GM12864 (cell line): Measurements from ENCODE around the gene FLOT1.
"Not testable (repeated sequence)": the region's sequence is repeated elsewhere in the genome, so short reads cannot be mapped to it uniquely, and the experiment has no call there.

Source experiments
- DNase-seq: peaks from one replicate; pipeline ENCODE4 v3.0.0-alpha.2; 2011; ENCODE audit warnings: low read depth
- H3K4me3 ChIP-seq: 2 replicates; pipeline ENCODE4 v1.5.1; 2011; ENCODE audit warnings: mild to moderate bottlenecking, low read depth, low read length, control low read depth
- TF ChIP-seq, protein P1 (sequence below): IDR thresholded peaks from 2 replicates; pipeline ENCODE4 v1.5.1; 2011; ENCODE audit warnings: low read depth, mild to moderate bottlenecking, moderate library complexity, low read length, control low read depth, inconsistent platforms; ENCODE audit errors: missing control alignments

The FLOT1 gene

DNA sequence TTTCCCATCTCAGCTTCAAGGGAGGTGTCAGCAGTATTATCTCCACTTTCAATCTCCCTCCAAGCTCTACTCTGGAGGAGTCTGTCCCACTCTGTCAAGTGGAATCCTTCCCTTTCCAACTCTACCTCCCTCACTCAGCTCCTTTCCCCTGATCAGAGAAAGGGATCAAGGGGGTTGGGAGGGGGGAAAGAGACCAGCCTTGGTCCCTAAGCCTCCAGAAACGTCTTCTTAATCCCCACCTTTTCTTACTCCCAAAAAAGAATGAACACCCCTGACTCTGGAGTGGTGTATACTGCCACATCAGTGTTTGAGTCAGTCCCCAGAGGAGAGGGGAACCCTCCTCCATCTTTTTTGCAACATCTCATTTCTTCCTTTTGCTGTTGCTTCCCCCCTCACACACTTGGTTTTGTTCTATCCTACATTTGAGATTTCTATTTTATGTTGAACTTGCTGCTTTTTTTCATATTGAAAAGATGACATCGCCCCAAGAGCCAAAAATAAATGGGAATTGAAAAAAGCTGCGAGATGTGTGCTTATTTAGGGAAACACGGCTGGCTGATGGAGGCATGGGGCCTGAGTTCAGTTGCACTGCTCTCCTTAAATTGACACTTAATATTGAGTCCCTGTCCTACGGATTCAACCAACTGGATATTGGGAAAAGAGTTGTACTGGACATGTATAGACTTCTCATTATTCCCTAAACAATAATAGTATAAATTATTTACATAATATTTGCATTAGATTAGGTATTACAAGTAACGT lies 17.4 kb downstream of the FLOT1 start:
- H3K4me3 ChIP-seq: no peak overlapping the region
- DNase-seq: no peak
- TF ChIP-seq, protein P1, sequence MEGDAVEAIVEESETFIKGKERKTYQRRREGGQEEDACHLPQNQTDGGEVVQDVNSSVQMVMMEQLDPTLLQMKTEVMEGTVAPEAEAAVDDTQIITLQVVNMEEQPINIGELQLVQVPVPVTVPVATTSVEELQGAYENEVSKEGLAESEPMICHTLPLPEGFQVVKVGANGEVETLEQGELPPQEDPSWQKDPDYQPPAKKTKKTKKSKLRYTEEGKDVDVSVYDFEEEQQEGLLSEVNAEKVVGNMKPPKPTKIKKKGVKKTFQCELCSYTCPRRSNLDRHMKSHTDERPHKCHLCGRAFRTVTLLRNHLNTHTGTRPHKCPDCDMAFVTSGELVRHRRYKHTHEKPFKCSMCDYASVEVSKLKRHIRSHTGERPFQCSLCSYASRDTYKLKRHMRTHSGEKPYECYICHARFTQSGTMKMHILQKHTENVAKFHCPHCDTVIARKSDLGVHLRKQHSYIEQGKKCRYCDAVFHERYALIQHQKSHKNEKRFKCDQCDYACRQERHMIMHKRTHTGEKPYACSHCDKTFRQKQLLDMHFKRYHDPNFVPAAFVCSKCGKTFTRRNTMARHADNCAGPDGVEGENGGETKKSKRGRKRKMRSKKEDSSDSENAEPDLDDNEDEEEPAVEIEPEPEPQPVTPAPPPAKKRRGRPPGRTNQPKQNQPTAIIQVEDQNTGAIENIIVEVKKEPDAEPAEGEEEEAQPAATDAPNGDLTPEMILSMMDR: no peak

DNA sequence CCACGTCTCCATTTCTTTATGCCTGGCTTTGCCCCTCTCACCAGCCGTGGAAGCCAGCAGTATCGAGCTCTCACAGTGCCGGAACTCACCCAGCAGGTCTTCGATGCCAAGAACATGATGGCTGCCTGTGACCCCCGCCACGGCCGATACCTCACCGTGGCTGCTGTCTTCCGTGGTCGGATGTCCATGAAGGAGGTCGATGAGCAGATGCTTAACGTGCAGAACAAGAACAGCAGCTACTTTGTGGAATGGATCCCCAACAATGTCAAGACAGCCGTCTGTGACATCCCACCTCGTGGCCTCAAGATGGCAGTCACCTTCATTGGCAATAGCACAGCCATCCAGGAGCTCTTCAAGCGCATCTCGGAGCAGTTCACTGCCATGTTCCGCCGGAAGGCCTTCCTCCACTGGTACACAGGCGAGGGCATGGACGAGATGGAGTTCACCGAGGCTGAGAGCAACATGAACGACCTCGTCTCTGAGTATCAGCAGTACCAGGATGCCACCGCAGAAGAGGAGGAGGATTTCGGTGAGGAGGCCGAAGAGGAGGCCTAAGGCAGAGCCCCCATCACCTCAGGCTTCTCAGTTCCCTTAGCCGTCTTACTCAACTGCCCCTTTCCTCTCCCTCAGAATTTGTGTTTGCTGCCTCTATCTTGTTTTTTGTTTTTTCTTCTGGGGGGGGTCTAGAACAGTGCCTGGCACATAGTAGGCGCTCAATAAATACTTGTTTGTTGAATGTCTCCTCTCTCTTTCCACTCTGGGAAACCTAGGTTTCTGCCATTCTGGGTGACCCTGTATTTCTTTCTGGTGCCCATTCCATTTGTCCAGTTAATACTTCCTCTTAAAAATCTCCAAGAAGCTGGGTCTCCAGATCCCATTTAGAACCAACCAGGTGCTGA lies 18.4 kb downstream of the FLOT1 start:
- peak overlapping the region; percentile 9; the same call in 1 of the 2 replicates for H3K4me3 ChIP-seq
- not testable (repeated sequence) for DNase-seq

GRCh38 chr6:30723159-30723842 lies 19.2 kb downstream of the FLOT1 start:
- DNase-seq: not testable (repeated sequence)
- peak overlapping the region; percentile 97 for H3K4me3 ChIP-seq

GRCh38 chr6:30722280-30723112 lies 20.0 kb downstream of the FLOT1 start:
- TF ChIP-seq, protein P1: peak; percentile 89
- peak overlapping the region; percentile 97 for H3K4me3 ChIP-seq
- DNase-seq: no peak

GRCh38 chr6:30722025-30722279 lies 20.5 kb downstream of the FLOT1 start:
- H3K4me3 ChIP-seq: peak overlapping the region; percentile 97
- not testable (repeated sequence) for DNase-seq

DNA sequence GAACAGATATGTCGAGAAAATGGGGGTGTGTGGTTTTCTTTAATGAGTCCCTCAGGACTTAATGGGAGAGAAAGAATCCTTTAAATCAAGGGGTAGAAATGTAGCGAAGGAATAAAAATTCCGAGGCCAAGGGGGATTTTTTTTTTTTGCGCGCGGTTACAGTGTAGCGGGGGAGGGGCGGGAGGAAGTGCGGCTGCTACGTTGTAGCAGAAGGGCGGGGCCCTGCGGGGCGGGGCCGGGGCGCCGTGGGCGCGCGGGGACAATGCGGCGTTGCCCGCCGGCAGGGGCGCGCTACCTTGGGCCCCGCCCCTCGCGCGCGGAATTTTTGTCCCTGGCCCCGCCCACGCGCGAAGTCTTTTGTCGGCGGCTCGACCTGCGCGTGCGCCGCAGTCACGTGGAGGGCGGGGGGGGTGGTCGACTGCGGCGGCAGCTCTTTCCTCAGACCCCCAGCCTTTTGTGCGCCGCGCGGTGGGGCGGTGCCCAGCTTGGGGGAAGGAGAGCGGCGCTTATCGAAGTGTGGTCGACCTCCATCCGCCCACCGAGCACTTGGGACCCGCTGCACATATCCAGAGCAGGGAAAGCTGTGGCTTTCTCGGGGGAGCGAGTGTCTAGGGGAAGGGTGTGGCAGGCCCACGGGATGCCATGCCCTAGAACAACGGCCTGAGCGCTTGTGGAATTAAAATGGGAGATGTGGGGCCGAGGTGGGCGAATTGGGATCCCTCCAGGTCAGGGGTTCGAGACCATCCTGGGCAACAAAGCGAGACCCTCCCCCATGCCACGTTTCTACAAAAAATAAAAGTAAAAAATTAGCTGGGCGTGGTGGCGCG lies 21.1 kb downstream of the FLOT1 start:
- DNase-seq: peak; percentile 67
- TF ChIP-seq, protein P1: peak; percentile 45
- H3K4me3 ChIP-seq: peak overlapping the region; percentile 97

DNA sequence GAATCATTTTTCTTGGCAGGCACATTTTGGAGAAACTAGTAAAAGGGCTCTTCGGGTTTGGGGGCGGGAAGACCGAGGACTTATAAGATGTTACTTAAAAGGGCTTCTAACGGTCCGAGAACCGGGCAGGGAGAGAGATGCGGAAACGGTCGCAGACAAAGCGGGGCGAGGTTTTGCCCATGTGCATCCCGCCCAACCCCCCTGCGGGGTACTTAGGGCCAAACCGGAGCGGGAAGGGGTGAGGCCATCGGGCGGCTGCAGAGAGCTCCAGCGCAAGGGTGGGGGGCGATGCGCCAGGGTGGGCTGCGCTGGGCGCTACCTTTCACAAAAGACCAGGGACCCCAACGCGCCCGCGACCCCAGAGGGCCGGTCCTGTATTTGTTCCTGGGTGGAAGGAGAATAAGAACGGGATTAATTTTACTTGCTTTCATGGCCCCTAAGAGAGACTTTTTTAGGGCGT lies 21.7 kb downstream of the FLOT1 start:
- no peak for DNase-seq
- TF ChIP-seq, protein P1: no peak
- H3K4me3 ChIP-seq: peak overlapping the region; percentile 81
